ENCODE results near the gene ARAP2.

Gene ARAP2, protein sequence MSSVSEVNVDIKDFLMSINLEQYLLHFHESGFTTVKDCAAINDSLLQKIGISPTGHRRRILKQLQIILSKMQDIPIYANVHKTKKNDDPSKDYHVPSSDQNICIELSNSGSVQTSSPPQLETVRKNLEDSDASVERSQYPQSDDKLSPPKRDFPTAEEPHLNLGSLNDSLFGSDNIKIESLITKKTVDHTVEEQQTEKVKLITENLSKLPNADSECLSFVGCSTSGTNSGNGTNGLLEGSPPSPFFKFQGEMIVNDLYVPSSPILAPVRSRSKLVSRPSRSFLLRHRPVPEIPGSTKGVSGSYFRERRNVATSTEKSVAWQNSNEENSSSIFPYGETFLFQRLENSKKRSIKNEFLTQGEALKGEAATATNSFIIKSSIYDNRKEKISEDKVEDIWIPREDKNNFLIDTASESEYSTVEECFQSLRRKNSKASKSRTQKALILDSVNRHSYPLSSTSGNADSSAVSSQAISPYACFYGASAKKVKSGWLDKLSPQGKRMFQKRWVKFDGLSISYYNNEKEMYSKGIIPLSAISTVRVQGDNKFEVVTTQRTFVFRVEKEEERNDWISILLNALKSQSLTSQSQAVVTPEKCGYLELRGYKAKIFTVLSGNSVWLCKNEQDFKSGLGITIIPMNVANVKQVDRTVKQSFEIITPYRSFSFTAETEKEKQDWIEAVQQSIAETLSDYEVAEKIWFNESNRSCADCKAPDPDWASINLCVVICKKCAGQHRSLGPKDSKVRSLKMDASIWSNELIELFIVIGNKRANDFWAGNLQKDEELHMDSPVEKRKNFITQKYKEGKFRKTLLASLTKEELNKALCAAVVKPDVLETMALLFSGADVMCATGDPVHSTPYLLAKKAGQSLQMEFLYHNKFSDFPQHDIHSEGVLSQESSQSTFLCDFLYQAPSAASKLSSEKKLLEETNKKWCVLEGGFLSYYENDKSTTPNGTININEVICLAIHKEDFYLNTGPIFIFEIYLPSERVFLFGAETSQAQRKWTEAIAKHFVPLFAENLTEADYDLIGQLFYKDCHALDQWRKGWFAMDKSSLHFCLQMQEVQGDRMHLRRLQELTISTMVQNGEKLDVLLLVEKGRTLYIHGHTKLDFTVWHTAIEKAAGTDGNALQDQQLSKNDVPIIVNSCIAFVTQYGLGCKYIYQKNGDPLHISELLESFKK (N-terminal part only)

DNA sequence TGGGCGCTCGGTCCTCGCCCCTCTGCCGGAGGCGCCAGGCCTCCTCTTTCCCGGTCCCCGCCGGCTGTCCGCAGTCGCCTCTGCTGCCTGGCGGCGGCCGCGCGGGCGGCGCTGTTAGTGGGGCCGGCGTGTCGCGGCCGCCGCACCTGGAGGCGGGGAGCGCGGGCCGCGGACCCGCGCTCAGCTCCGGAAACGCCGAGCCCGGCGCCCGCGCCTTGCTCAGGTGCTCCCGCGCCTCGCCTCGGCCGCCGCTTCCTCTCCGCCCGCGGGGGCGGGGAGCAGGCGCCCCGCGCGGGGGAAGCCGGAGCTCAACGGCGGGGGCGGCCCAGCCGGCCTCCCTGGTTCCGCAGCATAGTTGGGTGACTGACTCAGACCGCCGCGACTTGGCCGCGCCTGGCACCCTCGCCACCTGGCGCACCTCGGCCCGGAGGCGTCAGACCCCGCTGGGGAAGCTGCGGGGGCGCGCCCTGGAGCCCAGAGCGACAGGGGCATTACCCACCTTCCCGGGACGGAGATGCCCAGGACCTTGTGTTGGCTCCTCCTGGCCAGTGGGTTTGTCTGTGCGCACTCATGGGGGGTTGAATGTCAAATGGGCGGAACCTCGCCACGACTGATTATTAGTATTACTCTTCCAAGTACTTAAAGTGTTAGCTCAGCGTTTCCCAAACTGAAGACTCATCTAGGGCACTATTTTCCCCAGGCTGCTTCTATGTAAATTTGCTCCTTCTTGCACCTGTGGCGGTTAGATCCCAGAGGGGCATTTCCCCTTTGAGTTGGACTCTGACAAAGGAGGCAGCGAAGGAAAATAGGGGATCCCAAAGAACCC, at the start of gene ARAP2:
Gene ARAP2 (minus strand): TSS at position 258 of the 826 bp plus-strand sequence. CDS start 15,028 bp downstream, outside the sequence.
- no peak for DNase-seq (ENCODE audit: low read depth)

DNA sequence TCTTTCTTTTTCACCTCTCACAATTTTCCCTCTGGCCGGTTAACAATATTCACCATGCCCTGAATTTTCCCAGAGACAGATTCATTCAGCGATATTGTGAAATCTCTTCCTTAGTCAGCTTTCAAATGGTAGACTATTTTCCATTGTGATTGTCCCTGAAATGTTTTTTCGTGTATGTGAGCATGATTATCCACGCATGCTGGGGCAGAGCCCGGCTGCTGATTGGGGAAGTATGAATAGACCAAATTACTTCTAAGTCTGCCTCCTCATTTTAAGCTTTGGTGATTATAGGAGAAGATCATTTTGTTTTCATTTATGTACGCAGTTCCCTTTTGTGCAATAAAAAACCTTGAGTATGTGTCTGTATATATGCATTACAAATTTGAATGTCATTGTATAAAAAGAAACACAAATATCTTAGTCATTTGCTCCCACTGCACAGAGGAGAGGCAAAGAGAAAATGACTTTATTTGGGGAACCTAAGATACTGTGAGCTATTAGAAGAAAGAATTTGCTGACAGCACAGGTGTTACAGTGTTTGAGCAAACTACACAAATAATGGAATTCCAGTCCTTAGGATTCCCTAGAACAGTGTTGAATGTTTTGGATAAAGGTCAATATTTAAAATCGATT, 48.4 kb upstream of the ARAP2 start:
- no peak for DNase-seq (ENCODE audit: low read depth)

DNA sequence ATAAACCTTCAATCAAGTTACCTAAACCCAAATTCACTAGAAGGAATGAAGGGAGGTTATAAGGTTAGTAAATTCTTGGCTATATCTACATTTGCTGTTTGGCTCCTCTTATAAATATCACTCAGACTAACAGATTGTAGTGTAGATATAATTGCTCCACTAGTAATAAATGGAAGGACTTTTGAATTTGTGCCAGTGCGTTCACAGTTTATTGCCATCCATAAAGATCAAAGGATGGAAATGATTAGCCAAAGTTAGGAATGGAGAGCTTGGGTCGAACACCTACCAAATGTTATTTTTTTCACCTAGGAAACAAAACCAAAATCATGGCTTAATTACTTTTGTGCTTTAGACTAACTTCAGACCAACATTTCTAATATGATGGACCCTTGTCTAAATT, 46.3 kb upstream of the ARAP2 start:
- DNase-seq (ENCODE audit: low read depth), result no peak

DNA sequence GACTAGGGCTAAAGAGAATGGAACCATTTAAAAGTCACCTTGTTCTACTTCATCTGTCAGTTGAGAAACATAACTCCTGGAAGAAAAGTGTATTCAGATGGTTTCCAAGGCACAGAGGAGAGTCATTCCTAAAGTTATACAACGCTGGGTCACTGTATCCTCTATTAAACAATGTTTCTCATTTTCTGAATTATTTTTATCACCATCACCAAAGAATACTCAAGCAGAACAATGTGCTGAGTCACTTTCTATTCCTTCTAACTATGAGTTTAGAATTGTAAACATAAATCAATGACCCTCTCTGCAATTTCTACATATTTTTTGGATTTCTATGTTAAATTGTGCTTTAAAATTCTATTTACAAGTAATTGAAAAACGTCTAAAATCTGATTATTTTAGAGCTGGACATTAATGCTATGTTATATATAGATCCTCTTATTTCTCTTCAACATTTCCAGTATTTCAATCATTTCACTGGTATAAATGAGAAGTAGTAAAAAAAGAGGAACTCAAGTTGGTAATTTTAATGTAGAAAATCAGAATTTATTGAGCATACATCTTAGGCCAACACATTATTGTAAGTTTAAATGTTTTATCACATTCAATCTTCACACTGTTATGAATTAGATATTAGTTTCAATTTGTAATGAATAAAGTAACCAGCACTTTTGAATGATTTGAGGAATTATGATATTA, 44.6 kb upstream of the ARAP2 start:
- DNase-seq (ENCODE audit: low read depth), result no peak

DNA sequence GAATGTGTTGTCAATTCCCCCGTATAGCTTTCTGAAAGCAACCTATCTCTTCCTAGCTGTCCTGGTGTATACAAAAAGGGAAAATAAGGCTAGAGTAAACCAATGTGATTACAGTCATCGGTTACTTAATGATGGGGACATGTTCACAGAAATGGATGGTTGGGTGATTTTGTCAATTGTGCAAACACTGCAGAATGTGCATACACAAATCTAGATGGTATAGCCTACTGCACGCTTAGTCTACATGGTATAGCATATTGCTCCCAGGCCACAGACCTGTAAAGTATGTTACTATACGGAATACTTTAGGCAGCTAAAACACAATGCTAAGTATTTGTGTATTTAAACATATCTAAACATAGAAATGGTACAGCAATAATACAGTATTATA, 42.2 kb upstream of the ARAP2 start:
- no peak for DNase-seq (ENCODE audit: low read depth)

DNA sequence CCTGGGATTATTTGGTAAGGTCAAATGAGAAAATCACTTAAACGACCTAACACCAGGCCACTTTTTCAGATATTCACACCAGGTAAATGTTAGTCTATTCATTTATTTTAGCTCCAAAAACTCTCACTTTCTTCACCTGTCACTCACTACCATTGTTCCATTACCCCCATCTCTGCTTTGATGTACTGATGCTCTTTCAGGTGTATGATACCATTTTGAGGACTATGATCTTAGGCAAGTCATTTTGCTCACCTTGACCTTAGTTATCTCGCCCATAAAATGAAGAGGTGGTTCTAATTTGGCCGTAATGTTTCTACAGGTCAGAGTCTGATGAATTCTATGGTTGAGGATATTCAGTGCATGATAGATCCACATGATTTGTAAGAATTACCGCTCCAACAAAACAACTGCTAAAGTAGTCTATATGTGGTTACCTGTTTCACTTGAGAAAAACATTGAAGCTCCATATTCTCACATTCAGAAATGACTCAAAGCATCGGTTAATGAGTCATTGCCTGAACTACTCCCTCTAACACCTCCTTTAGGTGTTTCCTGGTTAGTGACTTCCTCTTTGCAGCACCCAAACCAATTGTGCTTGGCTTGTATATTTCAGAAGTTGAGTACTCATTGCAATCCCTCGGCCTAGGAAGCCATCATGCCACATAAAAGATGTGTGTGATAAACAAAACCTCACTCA, 41.6 kb upstream of the ARAP2 start:
- DNase-seq (ENCODE audit: low read depth), result no peak

DNA sequence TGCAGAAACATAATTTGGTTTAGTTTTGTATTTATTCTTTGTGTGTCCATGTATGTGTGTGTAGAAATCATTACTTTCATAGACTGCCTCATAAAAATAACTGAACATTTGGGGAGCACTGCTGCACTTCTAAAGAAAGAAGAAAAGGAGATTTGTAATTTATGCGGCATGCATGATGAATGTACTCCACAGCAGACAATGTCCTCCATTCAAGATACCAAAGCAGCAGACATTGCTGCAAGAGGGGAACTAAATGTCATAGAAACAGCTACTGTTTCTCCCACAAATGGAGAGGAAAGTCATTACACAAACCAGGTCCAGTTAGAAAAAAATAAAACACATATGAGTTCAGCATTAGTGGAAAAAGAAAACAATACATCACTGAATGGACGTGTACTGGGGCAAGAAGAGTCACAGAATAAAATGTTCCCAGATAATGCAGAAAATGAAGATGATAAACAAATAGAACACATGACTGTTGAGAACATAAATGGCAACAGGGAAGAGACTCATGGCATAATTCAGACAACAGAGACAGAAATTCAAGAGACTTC, 39.7 kb upstream of the ARAP2 start:
- DNase-seq (ENCODE audit: low read depth), result no peak

DNA sequence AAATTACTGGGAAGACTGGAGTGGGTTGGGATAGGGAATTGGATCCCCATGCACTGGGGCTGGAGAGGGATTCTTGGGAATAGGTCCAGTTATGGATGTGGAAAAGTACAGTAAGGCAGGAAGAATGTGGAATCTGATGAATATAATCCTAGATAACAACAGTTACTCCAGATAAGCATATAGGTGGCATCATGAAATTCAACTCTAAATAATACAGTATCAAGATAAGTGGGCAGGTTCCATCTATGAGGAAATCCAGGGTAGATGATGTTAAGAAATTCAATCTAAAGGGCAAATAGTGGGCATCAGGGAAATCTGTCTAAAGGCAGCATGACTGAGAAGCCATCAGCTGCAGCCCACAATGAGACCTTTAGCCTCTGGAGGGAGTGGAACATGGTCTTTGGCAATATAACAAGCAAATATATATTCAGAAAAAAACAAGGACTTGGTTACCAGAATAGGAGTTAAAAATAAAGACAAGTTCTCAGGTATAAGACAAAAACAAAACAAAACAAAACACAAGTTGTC, 38.3 kb upstream of the ARAP2 start:
- DNase-seq (ENCODE audit: low read depth), result no peak

DNA sequence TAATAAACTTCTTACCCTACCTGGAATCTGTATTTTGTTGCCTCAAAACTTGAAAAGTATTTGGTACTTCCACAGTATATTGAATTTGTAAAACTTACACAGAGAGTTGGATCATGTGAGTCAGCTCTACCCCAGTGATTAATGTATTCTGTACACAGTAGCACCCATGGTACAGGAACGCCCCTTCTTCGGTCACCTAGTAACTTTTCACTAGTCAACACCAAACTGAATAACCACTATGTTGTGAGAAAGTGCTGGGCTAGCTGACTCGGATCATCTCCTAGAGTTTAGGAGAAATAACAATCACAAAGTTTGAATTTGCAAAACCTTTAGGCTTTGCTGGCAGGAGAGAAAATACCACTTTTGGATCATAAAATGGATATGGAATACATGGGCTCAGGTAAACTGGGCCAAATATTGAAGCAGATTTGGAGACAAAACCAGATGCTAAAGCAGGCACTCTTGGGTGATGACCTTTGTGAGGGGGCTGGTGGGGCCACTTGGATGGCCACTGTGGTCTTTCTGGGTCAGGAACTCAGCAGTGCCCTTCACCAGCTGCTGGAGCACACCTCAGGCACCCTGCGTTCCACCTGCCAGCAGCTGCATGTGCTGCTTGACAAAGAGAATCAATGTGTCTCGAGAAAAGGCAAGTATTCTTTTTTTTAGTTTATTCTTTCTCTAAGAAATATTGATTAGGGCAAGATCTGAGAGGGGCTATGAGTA, 37.2 kb upstream of the ARAP2 start, which contains the start of gene DTHD1:
Gene DTHD1 (plus strand): TSS at position 233 of the 723 bp plus-strand sequence. CDS start 143 bp downstream, at position 376.
- no peak for DNase-seq (ENCODE audit: low read depth)

DNA sequence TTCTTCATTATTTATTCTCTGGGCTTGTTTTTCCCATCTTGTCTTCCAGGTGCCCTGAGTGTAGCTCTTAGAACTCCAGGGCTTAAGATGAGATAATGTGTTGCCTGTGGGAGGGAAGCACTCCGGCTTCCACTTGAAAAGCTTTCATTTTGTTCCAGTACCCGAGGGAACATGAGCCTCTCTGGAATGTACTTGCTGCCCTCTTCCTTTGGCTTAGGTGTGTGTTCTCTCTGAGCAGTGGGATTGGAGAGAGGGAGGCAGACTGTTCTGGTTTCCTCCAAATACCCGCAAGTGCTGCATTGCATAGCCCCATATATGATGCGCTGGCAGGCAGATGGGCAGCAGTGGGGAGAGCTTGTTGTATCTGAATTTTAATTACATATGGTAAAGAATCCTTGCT, 36.2 kb upstream of the ARAP2 start:
- no peak for DNase-seq (ENCODE audit: low read depth)

DNA sequence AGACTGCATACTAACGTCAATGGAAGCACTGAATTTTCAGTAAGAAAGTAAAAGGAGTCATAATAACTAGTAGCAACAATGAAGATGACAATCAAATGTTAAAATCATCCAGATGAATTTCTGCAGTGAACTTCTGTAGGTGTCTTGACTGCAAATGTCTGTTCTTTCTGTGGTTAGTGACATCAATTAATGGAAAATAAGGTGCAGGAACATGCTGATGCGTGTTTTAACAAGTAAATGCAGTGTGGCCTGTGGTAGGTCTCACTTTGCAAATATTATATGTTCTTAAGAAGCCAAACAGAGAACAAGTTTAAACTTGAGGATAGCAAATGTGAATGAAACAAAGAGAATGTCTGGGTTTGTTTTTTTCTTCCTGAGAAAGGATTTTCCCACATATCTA, 34.5 kb upstream of the ARAP2 start:
- no peak for DNase-seq (ENCODE audit: low read depth)

DNA sequence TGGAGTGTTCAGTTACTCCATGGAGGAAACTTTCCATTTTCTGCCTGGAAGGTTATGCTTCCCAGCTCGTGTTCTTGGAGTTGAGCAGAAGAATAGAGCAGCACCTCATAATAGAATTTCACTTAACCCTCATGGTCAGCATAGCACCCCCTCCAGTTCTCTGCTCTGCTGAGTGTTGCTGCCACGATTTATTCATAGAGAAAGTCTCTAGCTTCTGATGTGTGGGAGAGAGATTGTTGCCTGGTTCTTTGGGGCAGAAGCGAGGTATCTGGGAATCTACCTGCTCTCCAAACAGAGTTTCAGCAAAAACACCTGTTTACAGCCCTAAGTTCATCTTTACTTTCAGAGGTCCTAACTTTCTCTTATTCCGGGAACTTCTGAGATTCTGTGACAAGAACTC, 33.2 kb upstream of the ARAP2 start:
- DNase-seq (ENCODE audit: low read depth), result no peak

DNA sequence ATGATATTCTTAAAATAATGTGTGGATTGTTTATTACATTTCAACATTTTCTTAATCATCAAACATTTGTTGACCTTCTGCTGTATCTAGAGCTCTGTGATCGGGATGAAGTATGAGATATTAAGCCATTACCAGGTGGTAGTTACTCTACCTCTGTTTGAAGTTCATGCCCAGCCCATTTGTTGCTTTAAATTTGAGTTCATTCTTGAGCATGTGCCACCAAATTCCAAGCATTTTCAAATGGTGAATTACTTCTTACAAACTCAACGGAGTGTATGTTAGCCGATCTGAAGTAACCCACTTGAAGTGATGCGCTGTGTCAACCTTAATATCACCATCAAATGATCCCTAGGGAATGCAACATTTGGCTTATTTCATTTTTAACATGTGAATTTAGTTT, 29.8 kb upstream of the ARAP2 start:
- DNase-seq (ENCODE audit: low read depth), result no peak

DNA sequence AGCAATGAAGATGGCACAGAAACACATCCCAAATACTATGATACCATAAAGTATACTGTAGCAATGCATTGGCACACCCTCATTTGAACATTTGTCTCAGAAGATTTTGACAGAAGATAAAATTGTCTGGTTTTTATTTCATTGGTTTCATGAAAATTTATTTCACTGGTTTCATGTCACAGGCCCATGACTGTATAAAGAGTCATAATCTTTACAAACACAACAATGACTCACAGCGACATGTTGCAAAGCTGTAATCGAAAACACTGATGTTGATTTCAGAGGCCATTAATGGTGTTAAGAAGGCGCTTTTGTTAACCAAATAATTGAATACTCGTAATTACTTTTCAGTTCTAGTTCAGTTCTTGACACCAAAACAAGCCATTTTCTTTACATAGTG, 29.0 kb upstream of the ARAP2 start:
- no peak for DNase-seq (ENCODE audit: low read depth)

DNA sequence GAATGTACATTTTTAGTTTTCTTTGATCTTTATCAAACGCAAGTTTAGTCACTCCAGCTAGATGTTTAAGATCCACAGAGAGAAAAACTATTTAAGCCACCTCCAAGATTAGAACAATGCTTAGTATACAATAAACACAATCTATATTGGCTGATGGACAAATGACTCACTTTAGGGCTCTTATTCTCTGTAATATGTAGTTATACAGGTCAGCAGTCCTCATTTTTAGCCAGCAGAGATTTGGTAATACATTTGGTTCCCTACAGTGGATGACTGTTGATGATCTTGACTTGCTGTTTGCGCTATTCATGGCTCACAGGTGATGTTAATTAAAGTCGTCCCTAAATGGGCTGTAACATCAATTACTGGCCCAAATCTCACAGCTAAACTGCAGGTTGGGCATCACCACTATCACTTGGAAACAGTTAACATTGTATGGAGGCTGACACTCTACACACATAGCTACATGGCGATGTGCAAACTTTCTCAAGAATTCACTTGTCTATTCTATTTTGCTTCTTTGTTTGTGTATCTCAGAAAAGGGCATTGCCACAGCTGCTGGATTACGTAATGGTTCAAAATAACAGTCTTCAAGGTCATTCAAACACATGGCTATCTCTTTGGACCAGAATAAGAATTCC, 25.3 kb upstream of the ARAP2 start:
- no peak for DNase-seq (ENCODE audit: low read depth)

DNA sequence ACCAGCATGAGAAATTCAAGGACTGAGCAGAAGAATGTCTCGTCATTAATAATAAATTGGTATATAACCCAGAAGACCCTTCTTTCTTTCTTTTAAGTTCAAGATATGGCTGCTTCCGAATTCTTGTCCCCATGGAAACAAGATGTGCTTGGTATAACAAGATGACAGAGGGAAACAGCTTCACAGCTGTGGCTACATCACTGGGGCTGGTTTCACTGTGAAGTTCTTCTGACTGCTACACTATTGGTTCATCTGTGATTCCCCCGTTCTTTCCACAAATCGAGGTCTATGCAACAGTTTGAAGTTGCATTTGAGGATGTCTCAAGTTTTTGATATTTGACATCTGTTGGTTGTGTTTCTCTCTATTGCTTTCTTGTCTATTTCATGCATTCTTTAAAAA, 24.8 kb upstream of the ARAP2 start:
- DNase-seq (ENCODE audit: low read depth), result no peak

DNA sequence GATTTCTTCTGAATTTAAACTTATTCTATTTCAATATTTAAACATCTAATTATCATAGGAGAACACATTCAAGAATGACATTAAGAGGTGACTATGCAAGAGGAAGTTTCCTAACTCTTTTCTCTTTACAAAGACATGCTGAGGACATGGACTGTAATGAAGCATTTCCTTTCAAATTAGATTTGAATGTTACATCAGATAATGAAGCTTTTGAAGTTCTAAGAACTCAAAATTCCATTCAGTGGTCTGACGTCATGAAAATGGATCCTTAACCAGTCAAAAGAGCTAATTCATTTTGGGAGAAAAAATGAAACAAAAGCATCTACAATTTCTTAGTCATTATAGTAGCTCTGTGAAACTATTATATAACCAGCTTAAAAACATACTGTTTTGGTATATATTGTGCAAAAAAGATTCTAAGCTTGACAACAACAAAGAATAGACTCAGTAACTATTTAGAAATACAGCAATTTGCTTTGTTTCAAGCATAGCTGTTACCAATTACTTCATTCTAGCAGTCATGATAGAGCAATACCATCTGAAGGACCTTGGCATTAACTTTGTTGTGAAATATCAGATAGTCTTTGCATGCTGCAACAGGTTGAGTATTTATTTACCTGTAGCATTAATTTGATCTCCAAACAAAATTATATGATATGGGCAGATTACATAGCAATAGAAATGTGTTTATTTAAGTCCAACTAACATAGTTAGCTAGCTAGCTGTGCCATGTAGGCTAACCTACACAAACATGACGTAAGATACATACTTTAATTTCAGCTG, 23.4 kb upstream of the ARAP2 start:
- no peak for DNase-seq (ENCODE audit: low read depth)

All from fibroblast of the conjunctiva (primary cell).